ENCODE data around the gene EAF1.
"Not testable (repeated sequence)": the region's sequence is repeated elsewhere in the genome, so short reads cannot be mapped to it uniquely, and the experiment has no call there.

The EAF1 gene

DNA sequence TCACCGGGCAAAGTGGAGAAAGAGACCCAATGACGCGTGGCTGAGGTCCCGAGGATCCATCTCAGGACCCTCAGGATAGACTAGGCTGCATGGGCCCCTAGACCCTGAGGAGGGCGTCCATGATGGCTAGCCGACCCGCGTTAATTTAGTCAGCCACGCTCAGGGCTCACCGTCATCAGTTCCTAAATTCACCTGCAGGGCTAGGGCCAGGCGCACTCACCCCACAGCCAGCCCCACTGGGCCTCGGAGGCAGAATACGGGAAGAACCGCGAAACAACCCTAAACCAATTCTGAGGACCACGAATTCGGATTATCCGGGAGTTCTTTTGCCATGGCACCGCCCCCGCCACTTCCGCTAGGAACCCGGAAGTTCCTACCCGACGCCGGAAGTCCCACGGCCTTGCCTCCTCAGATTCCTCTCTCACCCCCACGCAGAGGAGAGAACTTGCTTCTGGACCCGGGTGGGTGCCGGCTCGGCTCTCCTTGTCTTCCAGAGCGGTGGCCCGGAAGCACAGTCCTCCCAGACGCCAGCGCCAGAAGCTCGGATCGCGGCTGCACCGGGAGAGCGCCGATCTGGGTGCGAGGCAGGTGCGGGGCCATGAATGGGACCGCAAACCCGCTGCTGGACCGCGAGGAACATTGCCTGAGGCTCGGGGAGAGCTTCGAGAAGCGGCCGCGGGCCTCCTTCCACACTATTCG lies at the start of gene EAF1, which contains the start of gene METTL6:
EAF1 (plus strand) TSS at position 417 of the 699 bp plus-strand sequence; CDS start at position 599, 182 bp downstream.
METTL6 (minus strand) TSS at position 363 of the 699 bp plus-strand sequence. CDS start 1,033 bp downstream, outside the sequence.
- peak; percentile 93 for DNase-seq

GRCh38 chr3:15377961-15378791 lies 49.2 kb upstream of the EAF1 start:
- DNase-seq = peak; percentile 96

DNA sequence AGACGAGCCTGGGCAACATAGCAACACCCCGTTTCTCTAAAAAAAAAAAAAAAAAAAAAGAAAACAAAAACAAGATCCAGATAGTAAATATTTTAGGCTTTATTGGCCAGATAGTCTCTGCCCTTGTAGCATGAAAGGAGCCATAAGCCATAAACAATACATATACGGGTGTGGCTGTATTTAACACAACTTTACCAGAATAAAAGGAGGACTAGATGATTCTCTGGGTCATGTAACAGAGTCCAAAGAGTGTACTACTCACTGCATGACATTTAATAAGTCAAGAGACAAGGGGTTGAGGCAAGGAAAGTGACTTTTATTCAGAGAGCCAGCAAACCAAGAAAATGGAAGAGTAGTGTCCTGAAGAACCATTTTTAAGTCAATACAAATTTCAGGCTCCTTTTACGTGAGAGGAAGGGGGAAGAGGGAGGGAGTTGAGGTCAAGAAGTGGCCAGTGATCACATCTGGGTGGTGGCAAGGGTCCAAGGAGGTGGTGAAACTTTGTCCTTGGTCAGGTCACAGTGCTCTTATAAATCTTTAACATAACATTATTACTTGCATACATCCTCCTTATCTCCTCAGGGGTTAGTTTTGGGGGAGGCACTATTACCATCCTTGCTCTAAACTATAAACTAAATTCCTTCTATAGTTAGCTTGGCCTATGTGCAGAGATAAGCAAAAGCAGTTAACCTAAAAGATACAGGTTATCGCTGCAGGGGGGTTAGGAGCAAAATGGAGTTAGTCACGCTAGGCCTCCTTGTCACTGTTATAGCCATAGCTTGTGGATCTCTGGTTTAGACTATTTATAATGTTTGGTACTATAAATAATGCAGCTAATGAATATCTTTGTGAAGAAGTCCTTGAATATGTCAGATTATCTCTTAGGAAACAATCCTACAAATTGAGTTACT lies 46.2 kb upstream of the EAF1 start:
- no peak for DNase-seq

- DNase-seq = no peak
Measured at GRCh38 chr3:15382405-15382923, 44.9 kb upstream of the EAF1 start.

DNA sequence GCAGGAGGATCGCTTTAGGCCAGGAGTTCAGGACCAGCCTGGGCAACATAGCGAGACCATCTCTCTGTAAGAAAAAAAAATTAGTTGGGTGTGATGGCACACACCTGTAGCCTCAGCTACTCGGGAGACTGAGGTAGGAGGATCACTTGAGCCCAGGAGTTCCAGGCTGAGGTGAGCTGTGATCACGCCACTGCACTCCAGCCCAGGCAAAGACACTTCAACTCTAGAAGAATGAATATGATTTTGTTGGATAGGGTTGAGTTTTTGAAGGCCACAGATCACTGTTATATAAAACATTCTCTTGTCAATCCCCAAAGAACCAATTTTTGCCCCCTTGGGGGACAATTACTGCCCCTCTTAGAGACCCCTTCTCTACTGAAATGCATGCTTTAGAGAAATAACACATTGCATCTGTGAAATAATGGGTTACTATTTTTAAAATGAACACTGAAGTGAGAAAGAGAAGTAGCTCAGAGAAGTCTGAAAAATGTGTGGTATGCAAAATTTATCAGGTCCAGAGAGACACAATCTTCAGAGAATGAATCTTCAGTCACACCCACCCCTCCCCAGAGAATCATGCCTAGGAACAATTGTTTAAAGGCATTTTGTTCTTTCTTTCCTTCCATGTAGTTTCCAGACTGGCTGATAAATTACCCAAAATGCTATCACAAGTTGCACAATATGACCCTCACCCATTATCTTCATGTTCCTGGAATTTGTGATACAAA lies 42.7 kb upstream of the EAF1 start:
- DNase-seq = no peak

- not testable (repeated sequence) for DNase-seq
Measured at GRCh38 chr3:15385238-15385695, 42.1 kb upstream of the EAF1 start.

DNA sequence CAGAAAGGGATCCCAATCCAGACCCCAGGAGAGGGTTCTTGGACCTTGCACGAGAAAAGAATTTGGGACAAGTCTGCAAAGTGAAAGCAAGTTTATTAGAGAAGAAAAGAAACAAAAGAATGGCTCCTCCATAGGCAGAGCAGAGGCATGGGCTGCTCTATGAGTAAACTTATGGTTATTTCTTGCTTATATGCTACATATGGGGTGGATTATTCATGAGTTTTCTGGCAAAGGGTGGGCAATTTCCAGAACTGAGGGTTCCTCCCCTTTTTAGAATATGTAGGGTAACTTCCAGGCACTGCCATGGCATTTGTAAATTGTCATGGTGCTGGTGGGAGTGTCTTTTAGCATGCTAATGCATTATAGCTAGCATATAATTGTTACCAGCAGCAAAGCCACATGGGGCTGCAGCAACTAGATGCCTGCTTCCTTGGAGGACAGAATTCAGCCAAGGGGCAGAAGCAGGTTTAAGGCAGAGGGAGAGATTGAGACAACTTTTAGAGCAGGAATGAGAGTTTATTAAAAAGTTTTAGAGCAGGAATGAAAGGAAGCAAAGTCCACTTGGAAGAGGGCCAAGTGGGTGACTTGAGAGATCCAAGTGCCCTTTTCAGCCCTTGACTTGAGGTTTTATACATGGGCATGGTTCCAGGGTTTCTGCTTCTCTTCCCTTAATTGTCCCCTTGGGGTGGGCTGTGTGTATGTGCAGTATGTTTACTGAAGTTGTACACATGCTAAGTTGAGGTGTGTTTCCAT lies 41.3 kb upstream of the EAF1 start:
- no peak for DNase-seq

DNA sequence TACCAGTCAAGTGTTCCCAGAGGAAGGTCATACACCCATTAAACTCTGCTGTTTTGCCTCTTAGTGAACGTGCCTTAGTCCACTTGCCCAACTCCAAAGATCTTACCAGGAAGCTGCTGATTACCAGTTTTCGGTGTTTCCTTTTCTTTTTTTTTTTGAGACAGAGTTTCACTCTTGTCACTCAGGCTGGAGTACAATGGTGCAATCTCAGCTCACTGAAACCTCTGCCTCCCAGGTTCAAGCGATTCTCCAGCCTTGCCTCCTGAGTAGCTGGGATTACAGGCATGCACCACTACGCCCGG lies 40.8 kb upstream of the EAF1 start:
- DNase-seq = not testable (repeated sequence)

DNA sequence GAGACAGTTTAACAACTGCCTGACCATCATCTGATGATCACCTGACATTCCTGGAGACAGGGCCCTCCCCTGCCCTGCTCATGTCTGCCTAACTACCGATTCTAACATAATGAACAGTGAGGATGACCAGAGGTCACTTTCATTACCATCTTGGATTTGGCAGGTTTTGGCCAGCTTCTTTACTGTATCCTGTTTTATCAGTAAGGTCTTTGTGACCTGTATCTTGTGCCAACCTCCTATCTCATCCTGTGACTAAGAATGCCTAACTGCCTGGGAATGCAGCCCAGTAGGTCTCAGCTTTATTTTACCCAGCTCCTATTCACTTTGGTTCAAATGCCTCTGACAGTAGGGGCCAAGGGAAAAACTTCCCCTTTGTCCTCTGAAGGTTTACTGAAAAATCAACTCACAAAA lies 40.2 kb upstream of the EAF1 start:
- no peak for DNase-seq

DNA sequence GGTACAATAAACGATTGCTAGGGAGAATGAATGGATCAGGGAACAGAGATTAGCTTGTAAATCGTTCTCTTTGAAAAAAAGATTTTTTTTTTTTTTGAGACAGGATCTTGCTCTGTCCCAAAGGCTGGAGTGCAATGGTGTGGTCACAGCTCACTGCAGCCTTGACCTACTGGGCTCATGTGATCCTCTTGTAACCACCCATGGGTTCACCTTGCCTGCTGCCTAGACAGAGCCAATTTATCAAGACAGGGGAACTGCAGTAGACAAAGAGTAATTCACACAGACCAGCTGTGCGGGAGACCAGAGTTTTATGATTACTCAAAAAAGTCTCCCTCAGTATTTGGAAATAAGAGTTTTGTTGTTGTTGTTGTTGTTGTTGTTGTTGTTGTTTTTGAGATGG lies 39.7 kb upstream of the EAF1 start:
- DNase-seq = no peak

- DNase-seq = not testable (repeated sequence)
Measured at GRCh38 chr3:15388335-15388734, 39.1 kb upstream of the EAF1 start.

DNA sequence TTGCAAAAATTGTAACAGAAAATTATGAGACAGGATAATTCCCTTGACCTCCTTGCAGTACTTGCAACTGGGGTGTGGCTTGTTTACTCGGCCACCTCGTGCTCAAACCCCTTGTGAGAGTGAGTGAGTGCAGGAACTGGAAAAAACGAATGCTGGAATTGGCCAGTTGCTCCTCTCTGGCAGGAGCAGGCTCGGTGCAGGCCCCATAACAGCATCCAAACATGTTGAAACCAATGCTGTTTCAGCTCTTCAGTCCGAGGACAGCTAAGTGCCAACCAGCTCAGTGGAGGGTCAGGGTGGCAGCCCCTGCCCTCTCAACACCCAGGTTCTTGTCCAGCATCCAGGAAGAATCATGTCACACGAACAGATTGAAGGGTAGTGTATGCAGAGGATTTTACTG lies 36.9 kb upstream of the EAF1 start:
- DNase-seq = no peak

- no peak for DNase-seq
Measured at GRCh38 chr3:15391007-15391406, 36.4 kb upstream of the EAF1 start.

DNA sequence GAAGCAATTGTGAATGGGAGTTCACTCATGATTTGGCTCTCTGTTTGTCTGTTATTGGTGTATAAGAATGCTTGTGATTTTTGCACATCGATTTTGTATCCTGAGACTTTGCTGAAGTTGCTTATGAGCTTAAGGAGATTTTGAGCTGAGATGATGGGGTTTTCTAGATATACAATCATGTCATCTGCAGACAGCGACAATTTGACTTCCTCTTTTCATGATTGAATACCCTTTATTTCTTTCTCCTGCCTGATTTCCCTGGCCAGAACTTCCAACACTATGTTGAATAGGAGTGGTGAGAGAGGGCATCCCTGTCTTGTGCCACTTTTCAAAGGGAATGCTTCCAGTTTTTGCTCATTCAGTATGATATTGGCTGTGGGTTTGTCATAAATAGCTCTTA lies 34.1 kb upstream of the EAF1 start:
- DNase-seq = not testable (repeated sequence)

GRCh38 chr3:15398731-15399133 lies 28.7 kb upstream of the EAF1 start:
- not testable (repeated sequence) for DNase-seq

DNA sequence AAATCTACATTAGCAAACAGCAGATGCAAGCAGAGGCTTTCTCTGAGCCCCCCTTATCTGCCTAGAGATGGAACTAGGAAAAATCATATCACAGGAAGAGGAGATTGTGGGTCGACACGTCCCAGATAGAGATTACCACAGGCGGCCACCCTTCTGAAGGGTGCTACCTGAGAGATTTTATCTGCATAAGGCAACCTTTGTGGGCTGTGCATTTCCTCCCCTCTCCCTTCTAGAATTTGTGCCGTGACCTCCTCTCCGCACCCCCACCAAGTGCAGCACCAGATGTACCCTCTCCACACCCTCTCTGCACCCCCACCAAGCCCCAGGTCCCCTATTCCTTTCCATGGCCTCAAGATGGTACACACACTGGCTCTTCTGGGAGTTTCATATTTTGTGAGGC lies 27.4 kb upstream of the EAF1 start:
- no peak for DNase-seq

- DNase-seq = no peak
Measured at GRCh38 chr3:15401936-15402335, 25.5 kb upstream of the EAF1 start.

DNA sequence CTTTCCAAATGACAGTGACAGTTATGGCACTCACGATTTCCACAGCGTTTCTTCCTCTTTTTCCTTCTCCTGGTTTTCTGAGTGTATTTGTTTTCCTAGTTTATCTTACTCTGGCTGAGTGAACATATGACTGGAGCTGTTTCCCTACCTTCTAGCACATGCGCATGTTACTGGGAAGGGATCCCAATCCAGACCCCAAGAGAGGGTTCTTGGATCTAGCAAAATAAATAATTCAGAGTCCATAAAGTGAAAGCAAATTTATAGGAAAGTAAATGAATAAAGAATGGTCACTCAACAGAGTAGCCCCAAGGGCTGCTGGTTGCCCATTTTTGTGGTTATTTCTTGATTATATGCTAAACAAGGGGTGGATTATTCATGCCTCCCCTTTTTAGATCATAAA lies 23.9 kb upstream of the EAF1 start:
- DNase-seq = no peak

DNA sequence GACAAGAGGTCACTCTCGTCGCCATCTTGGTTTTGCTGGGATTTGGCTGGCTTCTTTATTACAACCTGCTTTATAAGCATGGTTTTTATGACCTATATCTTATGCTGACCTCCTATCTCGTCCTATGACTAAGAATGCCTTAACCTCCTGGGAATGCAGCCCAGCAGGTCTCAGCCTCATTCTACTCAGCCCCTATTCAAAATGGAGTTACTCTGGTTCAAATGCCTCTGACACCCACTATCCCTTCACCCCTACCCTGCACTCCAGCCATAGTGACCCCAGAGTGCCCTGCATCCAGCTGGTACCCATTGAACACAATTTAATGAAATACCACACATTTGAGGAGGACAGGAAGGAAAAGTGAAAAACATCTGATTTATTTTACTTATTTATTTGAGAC lies 23.4 kb upstream of the EAF1 start:
- no peak for DNase-seq

- DNase-seq = no peak
Measured at GRCh38 chr3:15404767-15405166, 22.6 kb upstream of the EAF1 start.

GRCh38 chr3:15405448-15406050 lies 21.8 kb upstream of the EAF1 start:
- no peak for DNase-seq
